GM21576 (cell line): ENCODE measurements around the gene KIAA2012.
"Not testable (repeated sequence)": the region's sequence is repeated elsewhere in the genome, so short reads cannot be mapped to it uniquely, and the experiment has no call there.

Source experiments
- ATAC-seq: cut with Tn5 transposase; IDR thresholded peaks from one replicate; pipeline ENCODE4 v1.9.1; 2021; ENCODE audit warnings: mild to moderate bottlenecking, moderate library complexity; ENCODE audit not compliant: unreplicated experiment

The KIAA2012 gene

GRCh38 chr2:202187570-202187969 is 114.5 kb downstream of the KIAA2012 start:
- ATAC-seq = no peak

GRCh38 chr2:202193305-202193704 is 120.2 kb downstream of the KIAA2012 start:
- ATAC-seq = no peak

GRCh38 chr2:202193881-202194353 is 120.9 kb downstream of the KIAA2012 start:
- ATAC-seq = no peak

GRCh38 chr2:202194418-202194817 is 121.4 kb downstream of the KIAA2012 start:
- ATAC-seq = no peak

GRCh38 chr2:202196727-202197126 is 123.7 kb downstream of the KIAA2012 start:
- ATAC-seq = no peak

GRCh38 chr2:202201220-202202160 is 128.4 kb downstream of the KIAA2012 start:
- no peak for ATAC-seq

GRCh38 chr2:202203348-202203747 is 130.3 kb downstream of the KIAA2012 start:
- ATAC-seq = no peak

- ATAC-seq = no peak
Measured at GRCh38 chr2:202204855-202205254, 131.8 kb downstream of the KIAA2012 start.

- ATAC-seq = no peak
Measured at GRCh38 chr2:202208526-202208925, 135.5 kb downstream of the KIAA2012 start.

GRCh38 chr2:202215179-202215578 is 142.1 kb downstream of the KIAA2012 start:
- ATAC-seq = no peak

GRCh38 chr2:202221873-202222272 is 148.8 kb downstream of the KIAA2012 start:
- no peak for ATAC-seq

GRCh38 chr2:202237787-202238233 is 164.8 kb downstream of the KIAA2012 start:
- peak; percentile 36 for ATAC-seq

GRCh38 chr2:202238234-202239197 is 165.5 kb downstream of the KIAA2012 start, which contains the start of gene SUMO1:
SUMO1 (minus strand) TSS chr2:202238597; CDS start chr2:202238451, 146 bp downstream.
- peak; percentile 96 for ATAC-seq

GRCh38 chr2:202247710-202248109 is 174.7 kb downstream of the KIAA2012 start:
- ATAC-seq = not testable (repeated sequence)

- ATAC-seq = no peak
Measured at GRCh38 chr2:202249521-202250253, 176.6 kb downstream of the KIAA2012 start.

GRCh38 chr2:202251494-202251893 is 178.4 kb downstream of the KIAA2012 start:
- no peak for ATAC-seq
